ENCODE data around the gene REEP5. TPM values are rescaled to one million over a fixed set of nuclear protein-coding genes. Genes with fewer than 3 reads are reported as not detected.

REEP5 gene
- polyA plus RNA-seq, 1 experiment: 334 TPM

GRCh38 chr5:112915831-112916230, 6.2 kb downstream of the REEP5 start:
- Histone ChIP-seq H3K27me3 (ENCODE audit: control insufficient read depth, insufficient read depth, low read length) (no peaks in the 10 kb centered on the region), H3K4me3 (ENCODE audit: low read depth, low read length) (no peak overlapping the region), H3K36me3 (ENCODE audit: control insufficient read depth, insufficient read depth, low read length) (no peaks in the 10 kb centered on the region; the same call in 1 of the 2 replicates)
- CTCF ChIA-PET: no interaction called here
- TF ChIP-seq, protein P1, sequence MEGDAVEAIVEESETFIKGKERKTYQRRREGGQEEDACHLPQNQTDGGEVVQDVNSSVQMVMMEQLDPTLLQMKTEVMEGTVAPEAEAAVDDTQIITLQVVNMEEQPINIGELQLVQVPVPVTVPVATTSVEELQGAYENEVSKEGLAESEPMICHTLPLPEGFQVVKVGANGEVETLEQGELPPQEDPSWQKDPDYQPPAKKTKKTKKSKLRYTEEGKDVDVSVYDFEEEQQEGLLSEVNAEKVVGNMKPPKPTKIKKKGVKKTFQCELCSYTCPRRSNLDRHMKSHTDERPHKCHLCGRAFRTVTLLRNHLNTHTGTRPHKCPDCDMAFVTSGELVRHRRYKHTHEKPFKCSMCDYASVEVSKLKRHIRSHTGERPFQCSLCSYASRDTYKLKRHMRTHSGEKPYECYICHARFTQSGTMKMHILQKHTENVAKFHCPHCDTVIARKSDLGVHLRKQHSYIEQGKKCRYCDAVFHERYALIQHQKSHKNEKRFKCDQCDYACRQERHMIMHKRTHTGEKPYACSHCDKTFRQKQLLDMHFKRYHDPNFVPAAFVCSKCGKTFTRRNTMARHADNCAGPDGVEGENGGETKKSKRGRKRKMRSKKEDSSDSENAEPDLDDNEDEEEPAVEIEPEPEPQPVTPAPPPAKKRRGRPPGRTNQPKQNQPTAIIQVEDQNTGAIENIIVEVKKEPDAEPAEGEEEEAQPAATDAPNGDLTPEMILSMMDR (IDR thresholded peaks at IDR 0.05; ENCODE audit: insufficient read depth, low read depth, low read length): no peak
- POLR2A ChIA-PET: interaction anchor here (0.7 kb wide), 1 partner anchor 22 kb away, joined by 14 read pairs; no protein-coding TSS in a partner anchor
- DNase-seq (ENCODE audit: low read depth): no peak

GRCh38 chr5:112914584-112914983, 7.4 kb downstream of the REEP5 start:
- no peak for DNase-seq (ENCODE audit: low read depth)
- peaks cover 2% of the 10 kb centered on the region; the same call in 1 of the 2 replicates for H3K36me3 ChIP-seq (ENCODE audit: control insufficient read depth, insufficient read depth, low read length)
- POLR2A ChIA-PET: no interaction called here

DNA sequence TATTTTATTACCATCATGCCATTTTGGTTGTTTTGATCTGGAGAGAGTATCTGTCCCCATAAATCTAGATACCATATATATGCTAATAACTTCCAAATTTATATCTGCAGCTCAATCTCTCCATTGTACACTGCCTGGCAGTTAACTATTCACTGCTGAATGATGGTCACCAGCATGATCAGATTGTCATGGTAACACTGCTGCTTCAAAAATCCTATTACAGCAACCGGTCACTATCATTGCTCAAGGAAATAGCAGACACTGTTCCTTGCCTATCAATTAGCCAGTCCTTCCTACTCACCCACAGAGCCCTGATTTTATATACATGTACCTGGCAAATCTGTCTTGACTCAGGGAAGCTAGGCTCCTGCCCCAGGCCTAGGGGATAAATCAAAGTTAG, 11.5 kb downstream of the REEP5 start:
- TF ChIP-seq, protein P1 (IDR thresholded peaks at IDR 0.05; ENCODE audit: insufficient read depth, low read depth, low read length): no peak
- H3K27me3 ChIP-seq (ENCODE audit: control insufficient read depth, insufficient read depth, low read length): no peaks in the 10 kb centered on the region
- no peak overlapping the region for H3K4me3 ChIP-seq (ENCODE audit: low read depth, low read length)
- no peak for DNase-seq (ENCODE audit: low read depth)
- ChIA-PET CTCF (interaction anchor here (1.7 to 2.5 kb wide), 3 partner anchors 11 to 19 kb away, joined by 4 to 6 read pairs (median 5); partner anchors contain the start of gene REEP5), POLR2A (no interaction called here)
- peaks cover 4% of the 10 kb centered on the region for H3K36me3 ChIP-seq (ENCODE audit: control insufficient read depth, insufficient read depth, low read length)

More at GRCh38 chr5:112914584-112914983, 7.4 kb downstream of the REEP5 start:
- TF ChIP-seq, protein P1 (IDR thresholded peaks at IDR 0.05; ENCODE audit: insufficient read depth, low read depth, low read length): no peak
- no peaks in the 10 kb centered on the region for H3K27me3 ChIP-seq (ENCODE audit: control insufficient read depth, insufficient read depth, low read length)
- CTCF ChIA-PET: interaction anchor here (2.3 kb wide), 1 partner anchor 8 kb away, joined by 6 read pairs; no protein-coding TSS in a partner anchor
- no peak overlapping the region for H3K4me3 ChIP-seq (ENCODE audit: low read depth, low read length)

DNA sequence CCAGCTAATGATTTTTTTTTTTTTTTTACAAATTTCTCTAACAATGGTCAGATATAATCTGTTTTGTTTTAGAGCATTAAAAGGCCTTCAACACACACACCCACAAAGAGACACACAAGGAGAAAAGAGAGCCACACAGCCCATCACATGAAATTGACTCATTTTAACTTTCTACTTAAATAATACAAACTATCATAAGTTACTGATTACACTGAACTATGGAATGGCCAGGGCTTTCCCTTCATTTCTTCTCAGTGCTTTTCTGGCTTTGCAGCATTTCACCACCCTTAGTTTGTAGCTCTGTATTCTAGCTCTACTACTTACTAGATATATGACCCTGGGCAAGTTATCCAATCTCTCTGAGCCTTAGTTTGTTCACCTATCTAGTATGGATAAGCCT, 13.2 kb downstream of the REEP5 start:
- POLR2A ChIA-PET: no interaction called here
- TF ChIP-seq, protein P1 (IDR thresholded peaks at IDR 0.05; ENCODE audit: insufficient read depth, low read depth, low read length): no peak
- no peak for DNase-seq (ENCODE audit: low read depth)
- Histone ChIP-seq H3K4me3 (ENCODE audit: low read depth, low read length) (no peak overlapping the region), H3K27me3 (ENCODE audit: control insufficient read depth, insufficient read depth, low read length) (no peaks in the 10 kb centered on the region), H3K36me3 (ENCODE audit: control insufficient read depth, insufficient read depth, low read length) (peaks cover 4% of the 10 kb centered on the region)
- CTCF ChIA-PET: interaction anchor here (0.6 to 2.5 kb wide), 2 partner anchors 13 to 43 kb away, joined by 3 to 6 read pairs; partner anchors contain the start of gene REEP5

DNA sequence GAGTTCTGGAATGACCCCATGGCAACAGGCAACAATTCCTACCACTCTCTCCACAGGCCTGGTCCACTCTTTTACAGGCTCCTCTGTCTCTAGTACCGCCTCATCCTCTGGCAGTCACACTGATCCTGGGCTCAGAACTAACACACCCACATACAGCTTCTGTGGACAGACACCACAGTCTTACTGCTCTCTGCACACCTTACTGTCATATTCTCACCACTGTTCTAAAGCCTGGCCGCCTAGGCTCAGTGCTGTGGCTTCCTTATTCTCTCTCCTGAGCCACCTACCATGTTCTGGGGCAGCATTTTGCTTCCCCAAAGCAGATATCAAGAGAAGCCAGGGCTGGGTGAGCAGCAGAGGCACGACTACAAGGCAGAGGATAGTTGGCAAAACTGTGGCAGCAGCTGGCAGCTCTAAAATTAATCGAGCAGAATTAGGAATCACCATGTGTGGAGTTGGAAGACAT, 14.8 kb downstream of the REEP5 start:
- TF ChIP-seq, protein P1 (IDR thresholded peaks at IDR 0.05; ENCODE audit: insufficient read depth, low read depth, low read length): no peak
- POLR2A ChIA-PET: no interaction called here
- peaks cover 5% of the 10 kb centered on the region for H3K36me3 ChIP-seq (ENCODE audit: control insufficient read depth, insufficient read depth, low read length)
- no peak for DNase-seq (ENCODE audit: low read depth)
- H3K4me3 ChIP-seq (ENCODE audit: low read depth, low read length): no peak overlapping the region
- H3K27me3 ChIP-seq (ENCODE audit: control insufficient read depth, insufficient read depth, low read length): no peaks in the 10 kb centered on the region
- CTCF ChIA-PET: no interaction called here
